Stimulated activated CD4-positive, alpha-beta T cell treated with anti-CD3 and anti-CD28 coated beads, Interleukin-2, amount 100 ng/mL, for 4 hours (primary cell): ENCODE data around the gene PIGU.
"Not testable (repeated sequence)": the region's sequence is repeated elsewhere in the genome, so short reads cannot be mapped to it uniquely, and the experiment has no call there.

Source experiments
- DNase-seq: peaks from one replicate; pipeline ENCODE4 v3.0.0-alpha.2; 2020; ENCODE audit warnings: low read depth

The PIGU gene, protein sequence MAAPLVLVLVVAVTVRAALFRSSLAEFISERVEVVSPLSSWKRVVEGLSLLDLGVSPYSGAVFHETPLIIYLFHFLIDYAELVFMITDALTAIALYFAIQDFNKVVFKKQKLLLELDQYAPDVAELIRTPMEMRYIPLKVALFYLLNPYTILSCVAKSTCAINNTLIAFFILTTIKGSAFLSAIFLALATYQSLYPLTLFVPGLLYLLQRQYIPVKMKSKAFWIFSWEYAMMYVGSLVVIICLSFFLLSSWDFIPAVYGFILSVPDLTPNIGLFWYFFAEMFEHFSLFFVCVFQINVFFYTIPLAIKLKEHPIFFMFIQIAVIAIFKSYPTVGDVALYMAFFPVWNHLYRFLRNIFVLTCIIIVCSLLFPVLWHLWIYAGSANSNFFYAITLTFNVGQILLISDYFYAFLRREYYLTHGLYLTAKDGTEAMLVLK

DNA sequence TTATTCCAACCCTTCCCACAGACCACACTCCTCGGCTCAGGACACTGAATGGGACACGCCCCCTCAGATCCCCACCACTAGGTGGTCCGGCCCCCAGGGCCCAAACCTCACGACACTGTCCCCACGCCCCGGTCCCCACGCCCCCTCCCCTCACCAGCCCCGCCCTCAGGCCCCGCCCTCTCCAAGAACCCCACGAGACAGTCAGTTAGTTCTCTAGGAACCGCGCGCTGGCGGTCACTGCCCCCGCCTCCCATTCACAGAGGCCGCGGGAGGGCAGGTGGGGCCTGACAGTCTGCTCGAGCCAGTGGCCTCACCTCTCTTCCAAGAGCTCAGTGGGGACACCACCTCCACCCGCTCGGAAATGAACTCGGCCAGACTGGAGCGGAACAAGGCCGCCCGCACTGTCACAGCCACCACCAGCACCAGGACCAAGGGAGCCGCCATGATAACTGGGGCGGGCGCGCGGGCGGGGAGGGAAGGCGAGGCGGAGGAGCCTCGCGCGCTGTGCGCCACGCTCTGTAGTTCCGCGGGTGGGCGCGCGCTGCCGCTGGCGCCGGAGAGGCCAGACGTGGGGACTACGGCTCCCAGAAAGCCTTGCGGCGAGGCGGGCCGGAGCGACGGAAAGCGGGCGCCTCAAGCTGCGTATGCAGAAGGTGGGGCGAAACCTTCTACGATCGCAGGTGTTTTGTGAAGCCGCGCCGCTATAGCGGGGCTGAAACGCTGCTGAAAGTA is at the start of gene PIGU:
Gene PIGU (minus strand): TSS at position 451 of the 732 bp plus-strand sequence. CDS start 7 bp downstream, at position 444.
- DNase-seq = peak; percentile 96

DNA sequence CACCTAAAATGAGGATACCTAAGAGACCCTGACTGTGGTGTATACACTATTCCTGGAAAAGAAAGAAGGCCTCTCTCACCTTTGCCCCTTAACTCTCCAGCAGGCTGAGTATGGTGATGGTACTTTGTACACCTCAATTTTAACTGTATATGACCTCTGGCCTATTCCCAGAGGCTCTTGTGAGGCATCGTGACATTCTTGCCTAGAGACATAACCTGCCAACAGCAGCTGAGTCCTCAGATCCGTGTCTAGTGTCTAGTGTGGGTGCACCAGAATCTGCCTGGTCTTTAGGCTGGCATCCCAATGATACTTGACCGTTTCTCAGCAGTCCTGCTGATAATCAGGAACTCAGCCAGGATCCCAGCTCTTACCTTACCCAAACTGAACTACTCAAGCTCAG is 47.3 kb upstream of the PIGU start:
- DNase-seq = no peak

DNA sequence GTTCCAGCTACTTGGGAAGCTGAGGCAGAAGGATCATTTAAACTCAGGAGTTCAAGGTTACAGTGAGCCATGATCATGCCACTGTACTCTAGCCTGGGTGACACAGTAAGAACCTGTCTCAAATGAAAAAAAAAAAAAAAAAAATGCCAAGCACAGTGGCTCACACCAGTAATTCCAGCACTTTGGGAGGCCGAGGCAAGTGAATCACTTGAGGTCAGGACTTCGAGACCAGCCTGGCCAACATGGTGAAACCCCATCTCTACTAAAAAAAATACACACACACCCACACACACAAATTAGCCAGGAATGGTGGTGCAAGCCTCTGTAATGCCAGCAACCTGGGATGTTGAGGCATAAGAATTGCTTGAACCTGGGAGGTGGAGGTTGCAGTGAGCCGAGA is 45.7 kb upstream of the PIGU start:
- not testable (repeated sequence) for DNase-seq

DNA sequence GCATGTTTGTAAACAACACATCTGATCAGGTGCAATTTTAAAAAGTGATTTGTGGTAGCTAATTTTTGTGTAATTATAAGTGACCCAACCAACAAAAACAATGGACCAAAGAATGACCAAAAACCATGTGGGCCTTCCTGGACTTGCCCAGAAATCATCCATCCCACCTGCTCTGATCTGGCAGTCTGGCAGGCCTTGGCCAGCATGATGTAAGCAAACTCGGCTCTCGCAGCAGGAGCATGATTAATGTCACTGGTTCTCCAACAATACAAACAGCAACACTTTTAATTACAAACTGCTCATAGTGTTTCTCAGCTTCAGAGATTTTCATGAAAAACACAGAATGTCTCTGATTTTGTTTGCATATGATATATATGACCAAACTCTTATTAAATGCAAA is 43.4 kb upstream of the PIGU start:
- no peak for DNase-seq

DNA sequence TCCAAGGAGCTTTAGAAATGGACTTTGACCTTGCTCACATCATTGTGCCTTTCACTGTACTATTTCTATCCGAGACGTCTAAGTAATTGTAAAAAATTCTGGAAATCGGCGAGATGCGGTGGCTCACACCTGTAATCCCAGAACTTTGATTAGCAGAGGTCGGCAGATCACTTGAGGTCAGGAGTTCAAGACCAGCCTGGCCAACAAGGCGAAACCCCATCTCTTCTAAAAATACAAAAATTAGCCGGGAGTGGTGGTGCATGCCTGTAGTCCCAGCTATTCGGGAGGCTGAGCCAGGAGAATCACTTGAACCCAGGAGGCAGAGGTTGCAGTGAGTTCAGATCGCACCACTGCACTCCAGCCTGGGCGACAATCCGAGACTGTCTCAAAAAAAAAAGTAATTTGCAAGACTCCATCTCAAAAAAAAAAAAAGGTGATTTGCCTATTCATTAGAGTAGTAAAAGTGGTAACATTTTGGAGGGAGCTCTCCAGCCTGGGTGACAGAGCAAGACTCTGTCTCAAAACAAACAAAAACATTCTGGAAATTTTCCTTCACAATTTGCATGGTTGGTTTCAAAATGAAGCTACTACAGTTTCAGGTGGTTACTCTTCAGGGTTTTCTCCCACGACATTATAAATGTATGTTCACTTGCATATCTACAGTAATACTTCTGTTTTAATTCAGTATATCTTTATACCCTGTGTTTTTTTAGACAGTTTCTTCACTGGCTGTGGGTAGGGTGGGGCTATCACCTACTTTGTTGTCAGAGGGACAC is 42.5 kb upstream of the PIGU start:
- not testable (repeated sequence) for DNase-seq

DNA sequence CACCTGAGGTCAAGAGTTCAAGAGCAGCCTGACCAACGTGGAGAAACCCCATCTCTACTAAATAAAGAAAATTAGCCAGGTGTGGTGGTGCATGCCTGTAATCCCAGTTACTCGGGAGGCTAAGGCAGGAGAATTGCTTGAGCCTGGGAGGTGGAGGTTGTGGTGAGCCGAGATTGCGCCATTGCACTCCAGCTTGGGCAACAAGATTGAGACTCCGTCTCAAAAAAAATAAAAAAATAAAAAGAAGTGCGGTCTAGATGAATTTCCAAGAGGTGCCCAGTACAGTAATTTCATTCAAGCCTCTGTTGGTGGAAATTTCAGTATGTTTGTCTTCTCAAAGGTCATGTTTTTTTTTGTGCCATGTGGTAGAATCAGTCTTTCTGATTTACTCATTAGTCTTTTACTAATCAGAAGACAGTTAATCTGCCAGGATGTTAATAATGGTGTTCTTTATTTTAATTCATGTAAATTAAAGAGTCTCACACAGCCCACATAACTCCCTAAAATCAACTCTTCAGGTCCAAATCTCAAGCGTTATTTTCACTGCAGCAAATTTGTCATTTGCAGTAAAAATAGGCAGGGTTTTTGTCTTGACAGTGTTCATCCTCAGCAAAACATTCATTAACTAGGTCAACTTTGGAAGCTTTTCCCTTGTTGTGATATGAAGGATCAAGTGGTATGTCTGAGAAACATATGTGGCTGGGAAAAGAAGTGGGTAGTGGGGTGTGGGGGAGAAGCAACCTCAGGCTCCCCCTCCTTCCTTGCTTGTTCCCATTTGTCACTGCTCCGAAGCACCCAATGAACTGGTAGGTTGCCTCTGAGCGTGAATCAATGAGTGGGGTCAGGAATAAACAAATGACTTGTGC is 40.6 kb upstream of the PIGU start:
- DNase-seq = no peak

DNA sequence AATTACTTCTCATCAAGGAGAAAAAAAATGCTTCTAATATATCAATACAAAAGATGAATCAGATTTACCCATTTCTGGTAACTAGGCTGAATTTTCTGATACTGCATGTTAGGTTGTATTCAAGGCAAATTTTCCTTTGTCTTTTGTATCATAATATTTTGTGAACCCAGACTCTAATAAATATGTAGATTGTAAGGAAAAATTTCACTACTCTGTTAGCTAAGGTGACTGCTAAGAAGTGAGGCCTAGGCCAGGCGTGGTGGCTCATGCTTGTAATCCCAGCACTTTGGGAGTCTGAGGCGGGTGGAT is 40.0 kb upstream of the PIGU start:
- DNase-seq = no peak

DNA sequence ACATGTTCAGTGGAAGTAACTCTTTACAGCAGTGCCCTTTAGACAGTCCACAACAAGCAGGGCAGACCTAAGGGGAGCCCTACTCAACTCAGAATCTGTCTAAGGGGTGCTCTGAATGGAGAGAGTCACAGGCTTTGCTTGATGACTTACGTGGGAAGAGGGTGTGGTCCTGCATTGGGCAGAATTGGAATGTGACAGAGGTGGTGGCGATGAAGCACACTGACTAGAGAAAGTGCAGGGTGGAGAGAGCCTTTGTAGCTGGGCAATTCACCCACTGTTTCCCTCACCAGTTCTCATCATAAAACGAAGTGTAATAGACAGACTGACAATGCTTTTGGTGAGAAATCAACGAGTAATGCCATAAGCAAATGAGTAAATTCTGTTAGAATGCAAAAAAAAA is 38.5 kb upstream of the PIGU start:
- DNase-seq = no peak

DNA sequence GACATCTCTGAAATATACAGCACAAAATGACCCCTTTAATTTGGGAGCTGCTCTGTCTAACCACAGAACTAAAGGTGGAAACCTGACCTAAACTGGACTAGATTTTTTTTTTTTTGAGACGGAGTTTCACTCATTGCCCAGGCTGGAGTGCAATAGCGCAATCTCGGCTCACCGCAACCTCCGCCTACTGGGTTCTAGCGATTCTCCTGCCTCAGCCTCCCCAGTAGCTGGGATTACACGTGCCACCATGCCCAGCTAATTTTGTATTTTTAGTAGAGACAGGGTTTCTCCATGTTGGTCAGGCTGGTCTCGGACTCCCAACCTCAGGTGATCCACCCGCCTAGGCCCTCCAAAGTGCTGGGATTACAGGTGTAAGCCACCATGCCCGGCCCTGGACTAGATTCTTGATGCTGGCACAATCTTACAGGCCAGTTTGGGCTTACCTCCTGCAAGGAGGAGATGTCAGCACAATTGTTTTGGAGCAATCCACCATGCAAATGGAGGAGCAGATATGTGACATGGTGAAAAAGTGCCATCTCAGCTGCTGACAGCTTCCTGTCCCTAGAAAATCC is 37.1 kb upstream of the PIGU start:
- not testable (repeated sequence) for DNase-seq

DNA sequence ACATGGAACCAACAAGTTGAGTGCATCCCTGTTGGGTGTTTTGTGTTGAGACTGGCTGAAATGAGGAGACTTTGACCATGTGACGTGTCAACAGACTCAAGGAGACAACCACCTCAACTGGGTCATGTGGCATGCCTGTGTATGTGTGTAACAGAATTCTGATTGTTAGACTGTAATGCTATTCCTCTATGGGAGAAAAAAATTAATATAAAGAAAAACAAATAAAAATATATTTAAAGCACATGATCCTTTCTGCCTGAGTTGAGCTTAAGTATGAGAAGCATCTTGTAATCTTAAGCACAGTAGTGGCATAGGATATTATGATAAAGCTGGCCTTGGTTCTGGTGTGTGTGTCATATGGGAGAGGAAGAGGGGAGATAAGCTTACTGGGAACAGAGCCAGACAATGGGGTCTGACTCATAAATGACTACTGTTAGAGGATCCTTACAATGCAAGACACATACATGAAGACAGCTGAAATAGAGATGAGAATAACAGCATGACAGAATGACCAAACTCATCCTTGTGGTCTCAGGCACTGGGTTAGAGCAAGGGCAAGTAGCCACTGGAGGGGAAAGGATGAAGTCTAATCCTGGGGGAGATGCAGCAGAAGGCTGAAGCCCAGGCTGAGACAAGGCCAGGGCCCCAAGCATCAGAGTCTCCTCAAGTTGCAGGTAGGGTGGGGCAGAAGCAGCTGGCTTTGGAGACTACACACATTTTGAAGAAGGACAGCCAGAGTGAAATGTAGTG is 36.5 kb upstream of the PIGU start:
- no peak for DNase-seq

DNA sequence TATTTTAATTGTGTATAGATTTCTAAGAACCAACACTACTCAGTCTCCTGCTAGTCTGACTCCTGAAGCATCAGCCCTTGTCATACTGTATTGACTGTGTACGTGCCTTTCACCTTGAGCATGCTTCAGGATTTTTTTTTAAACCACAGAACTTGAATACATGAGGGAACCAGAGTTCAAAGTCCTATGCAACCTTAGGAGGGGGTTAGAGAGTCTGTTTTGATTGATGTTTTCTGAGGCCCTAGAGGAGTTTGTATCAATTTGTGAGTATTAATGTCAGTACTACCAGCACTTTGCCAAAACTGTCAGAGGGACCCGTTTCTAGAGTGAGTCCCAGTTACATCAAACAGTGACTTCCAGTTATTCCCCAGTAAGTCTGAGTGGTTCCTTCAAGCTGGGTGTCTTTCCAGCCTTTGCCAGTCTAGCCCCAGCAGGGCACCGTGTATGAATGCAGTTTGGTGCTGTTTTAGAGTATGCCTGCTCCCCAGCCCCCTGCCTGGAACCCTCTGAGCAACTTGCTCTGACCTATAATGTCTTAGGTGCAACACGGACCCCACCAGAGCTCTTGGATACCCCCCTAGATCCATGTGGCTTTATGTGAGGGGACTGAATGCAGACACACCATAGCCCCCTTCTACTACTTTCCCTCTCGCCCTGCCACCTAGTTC is 35.8 kb upstream of the PIGU start:
- no peak for DNase-seq

DNA sequence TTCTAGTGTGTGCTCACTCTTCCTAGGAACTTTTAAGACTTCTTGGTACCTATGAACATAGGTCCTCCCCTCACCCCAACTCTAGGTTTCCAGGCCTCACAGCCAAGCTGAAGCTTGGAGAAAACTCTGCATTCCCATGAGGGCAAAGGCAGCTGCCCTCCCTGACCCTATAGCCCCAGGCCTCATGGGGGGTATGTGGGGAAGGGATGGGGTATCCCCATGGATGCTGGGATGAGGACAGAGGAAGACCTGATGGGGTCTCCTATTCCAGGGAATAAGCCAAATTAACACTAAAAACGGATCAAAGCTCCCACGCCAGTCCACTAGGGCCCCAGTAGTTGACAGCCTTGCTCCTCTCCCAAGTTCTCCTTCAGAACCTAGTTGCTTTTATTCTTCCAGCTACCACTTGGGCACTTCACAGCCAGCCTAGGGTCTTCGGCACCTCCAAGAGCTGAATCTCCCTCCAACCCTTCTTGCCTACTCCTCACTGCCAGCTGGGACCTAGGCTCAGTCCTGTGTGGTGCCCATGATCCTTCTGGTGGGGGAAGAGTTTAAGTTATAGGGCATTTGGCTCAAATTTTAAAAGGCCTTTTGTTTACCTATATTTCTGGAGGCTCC is 35.0 kb upstream of the PIGU start:
- no peak for DNase-seq

DNA sequence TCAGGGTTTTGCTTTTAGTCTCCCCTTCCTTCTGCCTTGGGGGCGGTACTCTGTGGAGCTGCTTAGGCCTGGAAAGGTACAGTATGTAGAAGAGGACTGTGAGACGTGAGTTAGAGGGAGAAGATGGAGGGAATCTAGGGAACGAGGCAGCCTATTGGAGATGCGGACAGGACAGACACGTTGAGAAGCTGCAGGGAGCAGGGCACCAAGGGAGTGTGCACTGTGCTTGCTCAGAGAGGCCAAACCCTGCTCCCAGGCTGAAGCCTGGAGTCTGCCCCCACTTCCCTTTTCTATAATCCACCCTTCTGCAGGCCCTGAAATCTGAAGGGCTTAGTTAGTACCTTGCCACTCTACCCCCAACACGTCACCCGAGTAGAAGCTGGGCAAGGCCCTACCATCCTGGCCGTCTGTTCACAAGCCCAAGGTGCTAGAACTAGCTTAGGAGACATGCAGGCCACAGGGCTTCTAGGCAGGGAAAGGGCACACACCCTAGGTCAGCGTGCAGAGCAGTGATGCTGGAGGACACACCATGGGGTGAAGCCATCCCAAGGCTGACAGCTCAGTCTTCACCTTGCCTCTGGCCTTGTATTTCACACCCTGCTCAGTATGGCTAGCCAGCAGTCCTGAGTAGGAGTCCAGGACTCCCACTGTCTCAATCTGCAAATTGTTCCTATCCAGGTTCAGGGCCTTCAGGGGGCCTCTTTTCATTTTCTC is 34.1 kb upstream of the PIGU start:
- no peak for DNase-seq

DNA sequence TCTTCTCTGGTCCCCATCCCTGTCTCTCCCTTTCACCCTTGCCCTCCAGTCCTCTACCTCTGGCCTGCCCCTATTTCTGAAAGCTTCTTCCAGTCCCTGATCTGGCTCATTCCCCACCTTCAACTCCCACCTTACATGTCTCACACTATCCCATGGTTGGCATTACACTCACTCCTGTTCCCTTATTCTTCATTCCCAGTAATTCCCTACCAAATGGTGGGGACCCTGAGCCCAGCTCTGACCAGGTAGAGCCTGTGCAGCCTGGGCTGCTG is 33.6 kb upstream of the PIGU start:
- DNase-seq = no peak

DNA sequence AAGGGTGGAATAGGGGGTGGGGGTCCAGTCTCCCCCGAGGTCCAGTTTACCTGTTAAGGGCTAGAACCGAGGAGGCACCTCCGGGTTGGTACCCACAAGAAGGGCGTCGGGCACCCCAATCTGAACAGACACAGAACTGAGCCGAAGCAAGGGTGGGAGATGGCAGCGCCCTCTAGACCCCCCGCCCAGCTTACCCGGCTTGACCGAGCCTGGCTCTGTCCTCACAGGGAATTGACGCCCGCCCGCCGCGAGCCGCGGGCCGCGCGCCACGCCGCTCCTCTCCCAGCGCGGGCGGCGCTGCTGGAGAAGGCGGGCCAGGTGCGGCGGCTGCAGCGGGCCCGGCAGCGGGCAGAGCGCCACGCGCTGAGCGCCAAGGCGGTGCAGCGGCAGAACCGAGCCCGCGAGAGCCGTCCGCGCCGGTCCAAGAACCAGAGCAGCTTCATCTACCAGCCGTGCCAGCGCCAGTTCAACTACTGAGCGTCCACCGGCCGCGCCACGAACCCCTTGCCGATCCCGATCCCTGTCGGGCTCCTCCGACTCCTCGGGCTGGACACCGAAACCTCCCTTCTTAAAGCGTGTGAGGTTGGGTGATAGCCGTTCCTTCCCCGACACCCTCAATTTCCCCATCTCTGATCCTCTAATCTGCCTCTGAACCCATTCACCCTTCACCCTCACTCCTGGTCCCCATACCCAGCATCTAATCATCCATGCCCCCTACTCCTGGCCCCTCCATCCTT is 33.1 kb upstream of the PIGU start:
- peak; percentile 39 for DNase-seq

DNA sequence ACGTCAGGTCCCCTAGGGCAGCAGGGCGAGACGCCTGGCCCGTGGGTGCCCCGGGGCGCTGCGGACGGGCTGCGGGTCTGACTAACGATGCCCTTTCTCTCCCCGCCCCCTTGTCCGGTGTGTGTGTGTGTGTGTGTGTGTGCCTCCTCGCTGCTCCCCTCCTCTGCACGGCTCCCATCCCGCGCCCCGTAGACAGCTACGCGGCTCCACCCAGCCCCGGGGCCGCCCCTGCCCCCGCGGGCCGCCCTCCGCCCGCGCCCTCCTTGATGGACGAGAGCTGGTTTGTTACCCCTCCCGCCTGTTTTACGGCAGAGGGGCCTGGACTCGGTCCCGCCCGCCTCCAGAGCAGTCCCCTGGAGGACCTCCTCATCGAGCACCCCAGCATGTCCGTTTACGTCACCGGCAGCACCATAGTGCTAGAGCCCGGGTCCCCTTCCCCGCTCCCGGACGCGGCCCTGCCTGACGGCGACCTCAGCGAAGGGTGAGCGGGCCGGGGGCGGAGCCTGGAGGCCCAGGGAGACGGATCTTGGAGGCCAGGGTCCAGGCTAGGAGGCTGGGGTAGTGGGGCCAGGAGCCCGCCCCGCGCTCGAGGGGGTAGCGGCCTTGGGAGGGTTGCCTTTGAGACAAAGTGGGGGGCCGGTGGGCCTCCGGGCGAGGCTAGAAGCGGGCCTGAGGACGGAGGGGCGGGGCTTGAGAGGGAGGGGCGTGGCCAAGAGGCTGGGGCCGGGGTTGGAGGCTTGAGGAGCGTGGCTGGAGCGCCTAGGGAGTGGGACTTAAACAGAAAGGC is 32.3 kb upstream of the PIGU start:
- peak; percentile 57 for DNase-seq

DNA sequence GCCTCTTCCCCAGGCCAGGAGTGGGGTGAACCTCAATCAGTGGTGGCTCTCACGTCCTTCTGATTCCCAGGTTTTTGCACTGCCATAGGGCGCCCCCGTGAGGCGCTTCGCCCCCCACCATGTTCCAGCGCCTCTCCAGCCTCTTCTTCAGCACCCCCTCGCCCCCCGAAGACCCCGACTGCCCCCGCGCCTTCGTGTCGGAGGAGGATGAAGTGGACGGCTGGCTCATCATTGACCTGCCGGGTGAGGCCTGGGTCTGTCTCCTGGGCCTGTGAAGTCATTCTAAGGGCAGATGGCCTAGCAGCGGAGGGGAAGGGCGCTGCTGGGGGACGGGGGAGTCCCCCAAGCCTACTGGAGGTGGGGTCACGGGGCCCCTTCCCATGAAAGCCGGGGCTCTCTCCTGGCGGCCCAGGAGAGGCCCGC is 31.7 kb upstream of the PIGU start:
- no peak for DNase-seq
